WERI-Rb-1 (cell line): Measurements from ENCODE around the gene STAT5A.

Experiments
- DNase-seq: peaks from one replicate; pipeline ENCODE4 v3.0.0-alpha.2; 2020
- H3K27ac ChIP-seq: fragments of 250-450 bp; sonication (Bioruptor Pico); 2 replicates; pipeline ENCODE4 v1.5.1; 2020; ENCODE audit warnings: mild to moderate bottlenecking, moderate library complexity
- H3K27me3 ChIP-seq: fragments of 250-450 bp; sonication (Bioruptor Pico); 2 replicates; pipeline ENCODE4 v1.5.1; 2021; ENCODE audit warnings: mild to moderate bottlenecking, low read depth, moderate library complexity; ENCODE audit not compliant: insufficient read depth, severe bottlenecking
- H3K36me3 ChIP-seq: fragments of 250-450 bp; sonication (Bioruptor Pico); 2 replicates; pipeline ENCODE4 v1.5.1; 2020; ENCODE audit warnings: mild to moderate bottlenecking, moderate library complexity
- H3K4me3 ChIP-seq: 2 replicates; pipeline ENCODE4 v1.5.1; 2011; ENCODE audit warnings: low read depth, mild to moderate bottlenecking, control low read depth, low read length
- H3K9me3 ChIP-seq: fragments of 250-450 bp; sonication (Bioruptor Pico); 2 replicates; pipeline ENCODE4 v1.5.1; 2021; ENCODE audit warnings: mild to moderate bottlenecking, moderate library complexity; ENCODE audit not compliant: severe bottlenecking
- TF ChIP-seq, protein P1 (sequence below): IDR thresholded peaks from 2 replicates; pipeline ENCODE4 v1.5.1; 2011; ENCODE audit warnings: low read depth, mild to moderate bottlenecking, control low read depth, inconsistent platforms, low read length

The STAT5A gene

DNA sequence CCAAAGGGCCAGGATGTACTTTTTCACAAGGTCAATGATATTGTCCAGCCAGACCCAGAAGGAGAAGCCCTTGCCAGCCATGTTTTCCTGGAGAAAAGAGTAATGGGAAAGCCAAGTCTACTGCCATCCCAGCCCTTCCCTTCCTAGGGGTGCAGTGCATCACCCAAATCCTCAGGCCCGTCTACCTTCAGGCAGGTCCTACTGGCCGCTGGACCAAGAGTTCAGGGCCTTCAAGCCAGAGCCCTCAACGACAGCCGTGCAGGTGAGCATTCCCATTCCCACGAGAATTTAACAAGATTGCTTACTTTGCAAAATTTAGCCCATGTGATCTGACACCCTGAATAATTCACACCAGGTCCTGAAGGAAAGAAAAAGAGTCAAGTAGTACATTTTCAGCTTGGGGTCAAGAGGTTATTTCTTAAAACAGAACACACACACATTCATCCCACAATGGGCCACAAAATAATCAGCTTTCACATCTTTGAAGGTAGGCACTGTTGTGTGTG, 35.0 kb downstream of the STAT5A start:
- H3K4me3 ChIP-seq: no peak overlapping the region
- no peaks in the 10 kb centered on the region for H3K27me3 ChIP-seq
- H3K36me3 ChIP-seq: peaks cover 3% of the 10 kb centered on the region
- no peak overlapping the region for H3K27ac ChIP-seq
- TF ChIP-seq, protein P1, sequence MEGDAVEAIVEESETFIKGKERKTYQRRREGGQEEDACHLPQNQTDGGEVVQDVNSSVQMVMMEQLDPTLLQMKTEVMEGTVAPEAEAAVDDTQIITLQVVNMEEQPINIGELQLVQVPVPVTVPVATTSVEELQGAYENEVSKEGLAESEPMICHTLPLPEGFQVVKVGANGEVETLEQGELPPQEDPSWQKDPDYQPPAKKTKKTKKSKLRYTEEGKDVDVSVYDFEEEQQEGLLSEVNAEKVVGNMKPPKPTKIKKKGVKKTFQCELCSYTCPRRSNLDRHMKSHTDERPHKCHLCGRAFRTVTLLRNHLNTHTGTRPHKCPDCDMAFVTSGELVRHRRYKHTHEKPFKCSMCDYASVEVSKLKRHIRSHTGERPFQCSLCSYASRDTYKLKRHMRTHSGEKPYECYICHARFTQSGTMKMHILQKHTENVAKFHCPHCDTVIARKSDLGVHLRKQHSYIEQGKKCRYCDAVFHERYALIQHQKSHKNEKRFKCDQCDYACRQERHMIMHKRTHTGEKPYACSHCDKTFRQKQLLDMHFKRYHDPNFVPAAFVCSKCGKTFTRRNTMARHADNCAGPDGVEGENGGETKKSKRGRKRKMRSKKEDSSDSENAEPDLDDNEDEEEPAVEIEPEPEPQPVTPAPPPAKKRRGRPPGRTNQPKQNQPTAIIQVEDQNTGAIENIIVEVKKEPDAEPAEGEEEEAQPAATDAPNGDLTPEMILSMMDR: no peak
- DNase-seq: no peak
- H3K9me3 ChIP-seq: no peaks in the 10 kb centered on the region

- H3K4me3 ChIP-seq: no peak overlapping the region
- H3K9me3 ChIP-seq: no peaks in the 10 kb centered on the region
- H3K36me3 ChIP-seq: peaks cover 14% of the 10 kb centered on the region
- no peak for DNase-seq
- H3K27ac ChIP-seq: no peak overlapping the region
- TF ChIP-seq, protein P1: no peak
- H3K27me3 ChIP-seq: no peaks in the 10 kb centered on the region
Measured at GRCh38 chr17:42325026-42325425, 36.7 kb downstream of the STAT5A start.

- Histone ChIP-seq H3K4me3 (no peak overlapping the region), H3K27me3 (no peaks in the 10 kb centered on the region), H3K27ac (no peak overlapping the region), H3K36me3 (peaks cover 35% of the 10 kb centered on the region), H3K9me3 (no peaks in the 10 kb centered on the region)
- no peak for DNase-seq
- TF ChIP-seq, protein P1: no peak
Measured at GRCh38 chr17:42329025-42329976, 41.0 kb downstream of the STAT5A start.

GRCh38 chr17:42333053-42333452, 44.8 kb downstream of the STAT5A start:
- Histone ChIP-seq H3K36me3 (peaks cover 60% of the 10 kb centered on the region), H3K9me3 (no peaks in the 10 kb centered on the region), H3K4me3 (no peak overlapping the region), H3K27ac (no peak overlapping the region), H3K27me3 (no peaks in the 10 kb centered on the region)
- no peak for DNase-seq
- TF ChIP-seq, protein P1: no peak

GRCh38 chr17:42334677-42335076, 46.4 kb downstream of the STAT5A start:
- TF ChIP-seq, protein P1: no peak
- no peak for DNase-seq
- H3K4me3 ChIP-seq: no peak overlapping the region
- H3K27ac ChIP-seq: no peak overlapping the region
- H3K27me3 ChIP-seq: no peaks in the 10 kb centered on the region
- peaks cover 52% of the 10 kb centered on the region for H3K36me3 ChIP-seq
- H3K9me3 ChIP-seq: no peaks in the 10 kb centered on the region
